ENCODE results near the gene UBE2G1.

The UBE2G1 gene

GRCh38 chr17:4317610-4318009 is 48.9 kb downstream of the UBE2G1 start:
- TF ChIP-seq, protein P1, sequence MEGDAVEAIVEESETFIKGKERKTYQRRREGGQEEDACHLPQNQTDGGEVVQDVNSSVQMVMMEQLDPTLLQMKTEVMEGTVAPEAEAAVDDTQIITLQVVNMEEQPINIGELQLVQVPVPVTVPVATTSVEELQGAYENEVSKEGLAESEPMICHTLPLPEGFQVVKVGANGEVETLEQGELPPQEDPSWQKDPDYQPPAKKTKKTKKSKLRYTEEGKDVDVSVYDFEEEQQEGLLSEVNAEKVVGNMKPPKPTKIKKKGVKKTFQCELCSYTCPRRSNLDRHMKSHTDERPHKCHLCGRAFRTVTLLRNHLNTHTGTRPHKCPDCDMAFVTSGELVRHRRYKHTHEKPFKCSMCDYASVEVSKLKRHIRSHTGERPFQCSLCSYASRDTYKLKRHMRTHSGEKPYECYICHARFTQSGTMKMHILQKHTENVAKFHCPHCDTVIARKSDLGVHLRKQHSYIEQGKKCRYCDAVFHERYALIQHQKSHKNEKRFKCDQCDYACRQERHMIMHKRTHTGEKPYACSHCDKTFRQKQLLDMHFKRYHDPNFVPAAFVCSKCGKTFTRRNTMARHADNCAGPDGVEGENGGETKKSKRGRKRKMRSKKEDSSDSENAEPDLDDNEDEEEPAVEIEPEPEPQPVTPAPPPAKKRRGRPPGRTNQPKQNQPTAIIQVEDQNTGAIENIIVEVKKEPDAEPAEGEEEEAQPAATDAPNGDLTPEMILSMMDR (IDR thresholded peaks at IDR 0.05; ENCODE audit: extremely low read depth, insufficient read depth, missing control alignments) = no peak
- DNase-seq (ENCODE audit: low spot score) = no peak
- in situ Hi-C loops (cut with MboI; ENCODE audit: low pct_unique_long_range_greater_than_20kb, low sequenced_read_pairs, unreplicated experiment) = no loop called here

- no peak for DNase-seq (ENCODE audit: low spot score)
- TF ChIP-seq, protein P1 (IDR thresholded peaks at IDR 0.05; ENCODE audit: extremely low read depth, insufficient read depth, missing control alignments) = no peak
- in situ Hi-C loops (cut with MboI; ENCODE audit: low pct_unique_long_range_greater_than_20kb, low sequenced_read_pairs, unreplicated experiment) = no loop called here
These were observed 49.8 kb downstream of the UBE2G1 start for GRCh38 chr17:4316648-4317047.

DNA sequence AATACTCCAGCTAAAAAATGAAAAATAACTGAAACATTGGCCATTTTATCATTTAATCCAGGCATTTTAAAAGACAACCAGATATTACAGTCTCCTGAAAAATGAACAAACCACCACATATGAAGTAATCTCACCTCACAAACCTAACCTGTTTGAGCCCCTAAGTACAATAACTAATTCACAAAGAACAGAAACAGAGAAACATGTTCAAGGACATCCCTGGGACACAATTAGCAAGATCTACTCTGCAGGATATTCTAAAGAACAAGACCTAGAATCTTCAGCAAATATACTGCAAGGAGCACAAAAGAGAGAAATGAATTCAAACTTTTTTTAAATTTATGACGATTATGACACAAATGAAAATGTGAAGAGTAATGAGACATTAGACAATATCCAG is 51.9 kb downstream of the UBE2G1 start:
- in situ Hi-C loops (cut with MboI; ENCODE audit: low pct_unique_long_range_greater_than_20kb, low sequenced_read_pairs, unreplicated experiment) = no loop called here
- DNase-seq (ENCODE audit: low spot score) = no peak
- TF ChIP-seq, protein P1 (IDR thresholded peaks at IDR 0.05; ENCODE audit: extremely low read depth, insufficient read depth, missing control alignments) = no peak

GRCh38 chr17:4314179-4314578 is 52.3 kb downstream of the UBE2G1 start:
- no peak for DNase-seq (ENCODE audit: low spot score)
- TF ChIP-seq, protein P1 (IDR thresholded peaks at IDR 0.05; ENCODE audit: extremely low read depth, insufficient read depth, missing control alignments) = no peak
- in situ Hi-C loops (cut with MboI; ENCODE audit: low pct_unique_long_range_greater_than_20kb, low sequenced_read_pairs, unreplicated experiment) = no loop called here

- TF ChIP-seq, protein P1 (IDR thresholded peaks at IDR 0.05; ENCODE audit: extremely low read depth, insufficient read depth, missing control alignments) = no peak
- in situ Hi-C loops (cut with MboI; ENCODE audit: low pct_unique_long_range_greater_than_20kb, low sequenced_read_pairs, unreplicated experiment) = no loop called here
- no peak for DNase-seq (ENCODE audit: low spot score)
These were observed 53.0 kb downstream of the UBE2G1 start for GRCh38 chr17:4313221-4314114.

GRCh38 chr17:4310354-4311060 is 56.0 kb downstream of the UBE2G1 start:
- DNase-seq (ENCODE audit: low spot score) = no peak
- in situ Hi-C loops (cut with MboI; ENCODE audit: low pct_unique_long_range_greater_than_20kb, low sequenced_read_pairs, unreplicated experiment) = no loop called here
- TF ChIP-seq, protein P1 (IDR thresholded peaks at IDR 0.05; ENCODE audit: extremely low read depth, insufficient read depth, missing control alignments) = no peak

All from GM13977 (cell line).